CD14-positive monocyte (primary cell): ENCODE results near the gene TGFBR3. TPM values are rescaled to one million over a fixed set of nuclear protein-coding genes. Genes with fewer than 3 reads are reported as not detected.

Source experiments
- DNase-seq, 3 donors: peaks; one replicate each; pipeline ENCODE4 v3.0.0-alpha.2; 2011 to 2022
- H2AFZ ChIP-seq: 2 replicates; pipeline ENCODE4 v1.6.0; 2012; ENCODE audit warnings: mild to moderate bottlenecking, low read depth, low read length, inconsistent platforms; ENCODE audit not compliant: insufficient read depth, poor library complexity, severe bottlenecking
- H3K27ac ChIP-seq, 2 donors: 1 replicate in 1 of 2; 2 replicates in 1 of 2; pipeline ENCODE4 v1.5.1; 2012 to 2013; ENCODE audit warnings: low read length in 2 of 2, control low read depth in 1 of 2, inconsistent platforms in 1 of 2, low read depth in 1 of 2, mild to moderate bottlenecking in 1 of 2
- H3K27me3 ChIP-seq, 2 donors: one replicate each; pipeline versions ENCODE4 v1.6.0 to v1.6.1; 2011 to 2013; ENCODE audit warnings: low read length in 2 of 2; ENCODE audit not compliant: control insufficient read depth in 2 of 2, insufficient read depth in 2 of 2
- H3K36me3 ChIP-seq, 2 donors: replicated peaks in 1 of 2; 1 replicate in 1 of 2; 2 replicates in 1 of 2; pipeline versions ENCODE4 v1.5.1 to v1.6.1; 2012 to 2013; ENCODE audit warnings: low read length in 2 of 2, control low read depth in 1 of 2, inconsistent platforms in 1 of 2, mild to moderate bottlenecking in 1 of 2; ENCODE audit not compliant: insufficient read depth in 2 of 2, control insufficient read depth in 1 of 2
- H3K4me1 ChIP-seq, 2 donors: 1 replicate in 1 of 2; 2 replicates in 1 of 2; pipeline versions ENCODE4 v1.5.1 to v1.6.1; 2012 to 2013; ENCODE audit warnings: low read length in 2 of 2, control low read depth in 1 of 2, inconsistent platforms in 1 of 2, mild to moderate bottlenecking in 1 of 2, moderate library complexity in 1 of 2; ENCODE audit not compliant: insufficient read depth in 2 of 2, control insufficient read depth in 1 of 2
- H3K4me2 ChIP-seq: replicated peaks from 2 replicates; pipeline ENCODE3; 2012; ENCODE audit warnings: low read length, moderate library complexity, mild to moderate bottlenecking; ENCODE audit not compliant: poor library complexity, severe bottlenecking; ENCODE audit errors: extremely low read depth
- H3K4me3 ChIP-seq, 3 experiments: fragments of 200-600 bp in 1 of 3; sonication (generic) in 1 of 3; replicated peaks in 1 of 3; 1 replicate in 2 of 3; 2 replicates in 1 of 3; pipeline ENCODE4 v1.5.1; 2011 to 2013; ENCODE audit warnings: low read length in 3 of 3, mild to moderate bottlenecking in 3 of 3, control low read depth in 2 of 3, low read depth in 2 of 3, inconsistent platforms in 1 of 3, moderate library complexity in 1 of 3
- H3K79me2 ChIP-seq: 2 replicates; pipeline ENCODE4 v1.6.0; 2012; ENCODE audit warnings: mild to moderate bottlenecking, control low read depth, inconsistent platforms, low read length, moderate library complexity; ENCODE audit not compliant: insufficient read depth
- H3K9ac ChIP-seq: 2 replicates; pipeline ENCODE4 v1.6.0; 2017; ENCODE audit warnings: low read length, mild to moderate bottlenecking; ENCODE audit not compliant: insufficient read depth, poor library complexity, severe bottlenecking
- H3K9me3 ChIP-seq, 2 donors: replicated peaks in 1 of 2; 1 replicate in 1 of 2; 2 replicates in 1 of 2; pipeline versions ENCODE4 v1.5.1 to v1.6.1; 2012 to 2013; ENCODE audit warnings: low read length in 2 of 2, control low read depth in 1 of 2; ENCODE audit not compliant: control insufficient read depth in 1 of 2, insufficient read depth in 1 of 2
- H4K20me1 ChIP-seq: 2 replicates; pipeline ENCODE4 v1.6.0; 2012; ENCODE audit warnings: mild to moderate bottlenecking, low read length, control low read depth, moderate library complexity; ENCODE audit not compliant: insufficient read depth
- H3K27ac Mint-ChIP-seq, 7 donors: one replicate each; pipeline ENCODE4 v1.8.0; 2020; ENCODE audit warnings: mild to moderate bottlenecking in 7 of 7, mixed read lengths in 7 of 7, moderate library complexity in 6 of 7, inconsistent platforms in 2 of 7
- H3K27me3 Mint-ChIP-seq, 3 donors: one replicate each; pipeline ENCODE4 v1.8.0; 2021 to 2022; ENCODE audit warnings: low read depth in 3 of 3, mild to moderate bottlenecking in 3 of 3, mixed read lengths in 3 of 3, moderate library complexity in 3 of 3, inconsistent platforms in 1 of 3
- H3K36me3 Mint-ChIP-seq, 2 donors: one replicate each; pipeline ENCODE4 v1.8.0; 2020; ENCODE audit warnings: mixed read lengths in 2 of 2, inconsistent platforms in 1 of 2, mild to moderate bottlenecking in 1 of 2
- H3K4me1 Mint-ChIP-seq: one replicate; pipeline ENCODE4 v1.8.0; 2020; ENCODE audit warnings: mild to moderate bottlenecking, mixed read lengths
- H3K4me3 Mint-ChIP-seq, 2 donors: one replicate each; pipeline ENCODE4 v1.8.0; 2020; ENCODE audit warnings: mild to moderate bottlenecking in 2 of 2, mixed read lengths in 2 of 2, moderate library complexity in 1 of 2
- H3K9me3 Mint-ChIP-seq, 7 donors: one replicate each; pipeline ENCODE4 v1.8.0; 2020 to 2022; ENCODE audit warnings: mixed read lengths in 7 of 7, mild to moderate bottlenecking in 6 of 7, moderate library complexity in 6 of 7, inconsistent platforms in 2 of 7
- WGBS: methylation state at CpG from one replicate; pipeline ENCODE4 v1.1.5; 2013; ENCODE audit warnings: missing lambda C conversion rate; ENCODE audit not compliant: insufficient coverage; 5-methylcytosine and 5-hydroxymethylcytosine counted together
- intact Hi-C, 2 donors: fragments of 100-400 bp; cut with micrococcal nuclease; formaldehyde crosslinking; loops; one replicate each; pipeline versions ENCODE4 v1.15.0 to v1.15.1; 2023
- polyA plus RNA-seq, 3 donors: library from polyadenylated mRNA; depleted of rRNA in 1 of 3; unstranded in 2 of 3; stranded (reverse) in 1 of 3; fragments of 300-500 nt in 2 of 3; fragments of >200 nt in 1 of 3; fragmentation: Illumina TruSeq in 2 of 3; gene quantifications; 1 replicate in 2 of 3; 2 replicates in 1 of 3; pipeline ENCODE4 v1.2.3, GENCODE V29; 2012 to 2021
- TF ChIP-seq, protein P1 (sequence below): fragments of 200-600 bp; IDR thresholded peaks from one replicate; pipeline ENCODE4 v1.8.0; 2022; ENCODE audit warnings: antibody characterized with exemption, mild to moderate bottlenecking

Gene TGFBR3
- polyA plus RNA-seq, 3 donors, result 0.09 to 0.28 (median 0.20) TPM

GRCh38 chr1:91700332-91700731 is 185.6 kb downstream of the TGFBR3 start:
- intact Hi-C loops, result no loop called here
- Histone ChIP-seq H3K9me3 (no peaks in the 10 kb centered on the region), H3K4me1 (peaks cover 2 to 9% of the 10 kb centered on the region in 2 donors), H3K79me2 (no peaks in the 10 kb centered on the region), H2AFZ (no peak overlapping the region), H3K36me3 (no peaks in the 10 kb centered on the region), H3K27ac (no peak overlapping the region), H3K4me2 (no peak overlapping the region), H3K9ac (no peak overlapping the region), H3K27me3 (no peaks in the 10 kb centered on the region), H4K20me1 (no peaks in the 10 kb centered on the region), H3K4me3 (no peak overlapping the region)
- no peak overlapping the region for H3K27ac Mint-ChIP-seq
- TF ChIP-seq, protein P1, sequence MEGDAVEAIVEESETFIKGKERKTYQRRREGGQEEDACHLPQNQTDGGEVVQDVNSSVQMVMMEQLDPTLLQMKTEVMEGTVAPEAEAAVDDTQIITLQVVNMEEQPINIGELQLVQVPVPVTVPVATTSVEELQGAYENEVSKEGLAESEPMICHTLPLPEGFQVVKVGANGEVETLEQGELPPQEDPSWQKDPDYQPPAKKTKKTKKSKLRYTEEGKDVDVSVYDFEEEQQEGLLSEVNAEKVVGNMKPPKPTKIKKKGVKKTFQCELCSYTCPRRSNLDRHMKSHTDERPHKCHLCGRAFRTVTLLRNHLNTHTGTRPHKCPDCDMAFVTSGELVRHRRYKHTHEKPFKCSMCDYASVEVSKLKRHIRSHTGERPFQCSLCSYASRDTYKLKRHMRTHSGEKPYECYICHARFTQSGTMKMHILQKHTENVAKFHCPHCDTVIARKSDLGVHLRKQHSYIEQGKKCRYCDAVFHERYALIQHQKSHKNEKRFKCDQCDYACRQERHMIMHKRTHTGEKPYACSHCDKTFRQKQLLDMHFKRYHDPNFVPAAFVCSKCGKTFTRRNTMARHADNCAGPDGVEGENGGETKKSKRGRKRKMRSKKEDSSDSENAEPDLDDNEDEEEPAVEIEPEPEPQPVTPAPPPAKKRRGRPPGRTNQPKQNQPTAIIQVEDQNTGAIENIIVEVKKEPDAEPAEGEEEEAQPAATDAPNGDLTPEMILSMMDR, result no peak
- WGBS, result 100% methylated on average over 1 of the region's 2 CpGs
- H3K4me3 Mint-ChIP-seq, result no peak overlapping the region
- peaks cover 16% of the 10 kb centered on the region for H3K4me1 Mint-ChIP-seq
- DNase-seq, result no peak
- peaks cover 0 to 4% (median 0%) of the 10 kb centered on the region in 7 donors for H3K9me3 Mint-ChIP-seq
- H3K27me3 Mint-ChIP-seq, result peaks cover 2 to 4% (median 4%) of the 10 kb centered on the region in 3 donors
- H3K36me3 Mint-ChIP-seq, result no peaks in the 10 kb centered on the region

DNA sequence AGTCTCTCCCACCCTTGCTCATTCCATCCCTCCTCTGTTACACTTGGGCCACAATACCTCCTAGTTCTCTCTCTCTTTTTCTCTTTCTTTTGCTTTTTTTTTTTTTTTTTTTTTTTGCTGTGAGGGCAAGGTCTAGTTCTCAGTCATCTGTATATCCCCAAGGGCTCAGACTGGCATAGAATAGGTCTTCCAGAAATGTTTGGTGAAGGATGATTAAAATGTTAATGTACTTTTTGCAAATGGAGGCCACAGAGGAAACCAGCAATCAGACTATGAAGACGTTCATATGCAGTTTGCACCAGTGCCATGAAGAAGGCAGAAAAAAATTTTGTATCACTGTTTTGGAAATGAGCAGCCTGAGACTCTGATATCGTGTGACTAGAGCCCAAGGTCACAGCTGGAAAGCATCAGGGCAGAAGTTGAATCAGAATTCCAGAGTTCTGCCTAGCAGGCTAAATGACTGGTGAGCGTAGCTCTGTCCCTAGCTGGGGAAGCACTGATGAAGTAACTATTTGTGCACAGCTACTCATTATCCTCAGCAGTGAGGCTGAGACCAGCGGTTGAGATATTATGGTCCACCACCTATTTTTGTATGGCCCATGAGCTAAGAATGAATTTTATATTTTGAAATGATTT is 186.5 kb downstream of the TGFBR3 start:
- Mint-ChIP-seq H3K4me3 (no peak overlapping the region), H3K27me3 (peaks cover 2 to 4% (median 4%) of the 10 kb centered on the region in 3 donors), H3K36me3 (no peaks in the 10 kb centered on the region), H3K27ac (no peak overlapping the region), H3K4me1 (peaks cover 16% of the 10 kb centered on the region), H3K9me3 (peaks cover 0 to 4% (median 1%) of the 10 kb centered on the region in 7 donors)
- intact Hi-C loops, result no loop called here
- Histone ChIP-seq H3K4me3 (no peak overlapping the region), H3K79me2 (no peaks in the 10 kb centered on the region), H3K4me2 (no peak overlapping the region), H3K27ac (no peak overlapping the region), H2AFZ (no peak overlapping the region), H3K4me1 (peaks cover 2 to 9% of the 10 kb centered on the region in 2 donors), H3K27me3 (no peaks in the 10 kb centered on the region), H3K9me3 (no peaks in the 10 kb centered on the region), H3K36me3 (no peaks in the 10 kb centered on the region), H3K9ac (no peak overlapping the region), H4K20me1 (no peaks in the 10 kb centered on the region)
- DNase-seq, result no peak
- WGBS, result 93% methylated on average over 3 of the region's 4 CpGs
- TF ChIP-seq, protein P1, result no peak
